SK-N-SH treated with all-trans-retinoic acid at 6 μM for 48 hours (cell line): ENCODE measurements around the gene TUSC7.

Source experiments
- ATAC-seq: fragments of 200-7000 bp; cut with Tn5 transposase; 3 replicates; pipeline ENCODE4 v1.9.1; 2020; ENCODE audit warnings: mild to moderate bottlenecking, moderate library complexity
- ARNTL ChIP-seq: fragments of 450-650 bp; formaldehyde crosslinking; IDR thresholded peaks from 2 replicates; pipeline ENCODE4 v1.5.0; 2020; ENCODE audit warnings: low read depth, mild to moderate bottlenecking, moderate library complexity, borderline replicate concordance
- BACH2 ChIP-seq: fragments of 250-450 bp; sonication (Bioruptor Pico); IDR thresholded peaks from 2 replicates; pipeline ENCODE4 v1.9.0; 2021; ENCODE audit warnings: mild to moderate bottlenecking, borderline replicate concordance
- CREB5 ChIP-seq: fragments of 250-450 bp; sonication (Bioruptor Pico); IDR thresholded peaks from 2 replicates; pipeline ENCODE4 v1.5.1; 2020; ENCODE audit warnings: low read depth, mild to moderate bottlenecking, moderate library complexity
- CSDC2 ChIP-seq: fragments of 250-450 bp; sonication (Bioruptor Pico); IDR thresholded peaks from 2 replicates; pipeline ENCODE4 v1.5.0; 2020; ENCODE audit warnings: mild to moderate bottlenecking, moderate library complexity
- CSRNP3 ChIP-seq: fragments of 250-450 bp; sonication (Bioruptor Pico); IDR thresholded peaks from 2 replicates; pipeline ENCODE4 v1.5.1; 2021; ENCODE audit warnings: mild to moderate bottlenecking, moderate library complexity
- ESRRG ChIP-seq: fragments of 250-450 bp; sonication (Bioruptor Pico); IDR thresholded peaks from 2 replicates; pipeline ENCODE4 v1.6.1; 2021; ENCODE audit warnings: mild to moderate bottlenecking
- GLIS3 ChIP-seq: fragments of 250-450 bp; sonication (Bioruptor Pico); IDR thresholded peaks from 2 replicates; pipeline ENCODE4 v1.5.0; 2020; ENCODE audit warnings: mild to moderate bottlenecking, moderate library complexity
- ISL1 ChIP-seq: fragments of 250-450 bp; sonication (Bioruptor Pico); IDR thresholded peaks from 2 replicates; pipeline ENCODE4 v2.1.2; 2022; ENCODE audit warnings: mild to moderate bottlenecking, moderate library complexity
- OSR1 ChIP-seq: fragments of 250-450 bp; sonication (Bioruptor Pico); IDR thresholded peaks from 2 replicates; pipeline ENCODE4 v1.8.0; 2022; ENCODE audit warnings: moderate library complexity, mild to moderate bottlenecking, inconsistent platforms
- RARB ChIP-seq: fragments of 250-450 bp; sonication (Bioruptor Pico); IDR thresholded peaks from 2 replicates; pipeline ENCODE4 v1.8.0; 2021; ENCODE audit warnings: mild to moderate bottlenecking, moderate library complexity
- TCF4 ChIP-seq: fragments of 250-450 bp; sonication (Bioruptor Pico); IDR thresholded peaks from 2 replicates; pipeline ENCODE4 v1.8.0; 2021; ENCODE audit warnings: mild to moderate bottlenecking, moderate library complexity, borderline replicate concordance
- TOX ChIP-seq: fragments of 250-450 bp; sonication (Bioruptor Pico); IDR thresholded peaks from 2 replicates; pipeline ENCODE4 v1.8.0; 2021; ENCODE audit warnings: mild to moderate bottlenecking, moderate library complexity, borderline replicate concordance
- TSHZ2 ChIP-seq: fragments of 250-450 bp; sonication (Bioruptor Pico); IDR thresholded peaks from 2 replicates; pipeline ENCODE4 v1.5.0; 2020; ENCODE audit warnings: mild to moderate bottlenecking, moderate library complexity
- ZFP3 ChIP-seq: fragments of 250-450 bp; sonication (Bioruptor Pico); IDR thresholded peaks from 2 replicates; pipeline ENCODE4 v1.5.0; 2020; ENCODE audit warnings: mild to moderate bottlenecking, moderate library complexity
- ZFP30 ChIP-seq: fragments of 450-650 bp; formaldehyde crosslinking; IDR thresholded peaks from 2 replicates; pipeline ENCODE4 v1.5.0; 2022; ENCODE audit warnings: mild to moderate bottlenecking, moderate library complexity
- ZNF565 ChIP-seq: fragments of 450-650 bp; formaldehyde crosslinking; conservative IDR thresholded peaks from 2 replicates; pipeline ENCODE4 v1.5.0; 2020; ENCODE audit warnings: low read depth, mild to moderate bottlenecking, moderate library complexity
- ZNF8 ChIP-seq: fragments of 450-650 bp; formaldehyde crosslinking; IDR thresholded peaks from 2 replicates; pipeline ENCODE4 v1.5.0; 2020; ENCODE audit warnings: mild to moderate bottlenecking, moderate library complexity
- TF ChIP-seq, protein P1 (sequence below): fragments of 250-450 bp; sonication (Bioruptor Pico); IDR thresholded peaks from 2 replicates; pipeline ENCODE4 v1.8.0; 2020; ENCODE audit warnings: mild to moderate bottlenecking, moderate library complexity, borderline replicate concordance

The TUSC7 gene

DNA sequence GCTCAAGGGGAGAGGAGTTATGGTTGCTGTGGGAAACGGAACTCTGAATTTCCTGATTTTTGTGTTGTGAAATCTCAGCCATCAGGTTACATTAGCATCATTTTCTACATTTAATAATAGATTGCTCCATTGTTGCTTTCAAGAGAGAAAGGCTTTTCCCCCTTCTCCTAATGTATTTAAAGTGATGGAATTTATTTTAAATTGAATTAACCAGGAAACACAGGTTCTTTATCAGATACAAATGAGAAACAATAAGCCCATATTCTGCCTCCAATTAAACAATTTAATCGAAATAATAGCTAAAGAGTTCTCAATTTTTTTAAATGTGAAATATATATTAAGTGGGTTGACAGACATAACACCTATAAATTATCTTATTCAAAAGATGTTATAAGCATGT lies 30.1 kb downstream of the TUSC7 start:
- TF ChIP-seq ZNF8 (no peak), TCF4 (CRISPR knock-in tag) (peak; percentile 56; the same call in 1 of the 2 replicates), ZFP3 (CRISPR knock-in tag) (no peak), CREB5 (CRISPR knock-in tag) (no peak), ZFP30 (CRISPR knock-in tag) (no peak), CSRNP3 (CRISPR knock-in tag) (no peak), ISL1 (CRISPR knock-in tag) (peak; percentile 92)
- TF ChIP-seq, all 23 proteins: peak for 2

DNA sequence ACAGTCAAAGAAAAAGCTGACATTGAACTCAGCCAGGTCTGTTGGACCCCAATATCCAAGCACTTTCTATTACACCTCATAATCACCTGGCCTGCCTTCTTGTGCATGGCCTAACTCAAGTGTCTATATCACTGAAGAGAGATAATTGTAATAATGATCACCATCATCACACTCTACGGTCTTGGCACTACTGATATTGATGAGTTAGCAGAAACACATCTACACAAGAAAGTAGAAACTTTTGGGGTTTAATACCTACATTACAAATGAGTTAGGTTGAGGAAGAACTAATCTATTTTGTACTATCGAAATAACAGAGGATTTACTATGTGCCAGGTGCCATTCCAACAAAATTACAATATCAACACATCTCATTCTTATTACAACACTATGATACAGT lies 30.7 kb downstream of the TUSC7 start:
- no peak for ATAC-seq

More for the DNA sequence above, 30.1 kb downstream of the TUSC7 start:
- no peak for ATAC-seq

DNA sequence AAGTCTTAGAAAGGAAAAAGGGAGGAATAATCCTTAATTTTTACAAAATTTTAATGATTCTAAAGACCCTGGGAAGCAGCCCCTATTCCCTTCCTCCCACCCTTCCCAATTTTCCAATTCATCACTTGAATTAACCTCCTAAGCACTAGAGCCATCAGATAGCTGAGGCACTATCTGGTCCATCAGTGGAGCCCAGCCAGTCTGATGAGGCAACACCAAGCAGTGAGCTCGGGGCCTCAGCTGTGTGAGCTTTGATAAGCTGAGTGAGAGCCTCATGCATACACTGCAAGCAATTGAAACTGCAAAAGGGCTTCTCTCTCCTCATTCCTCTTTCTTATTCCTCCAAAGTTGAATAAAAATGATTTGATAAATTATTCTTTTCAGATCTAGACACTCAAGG lies 31.9 kb downstream of the TUSC7 start:
- TF ChIP-seq ZFP3 (CRISPR knock-in tag) (no peak), OSR1 (no peak)
- no peak for ATAC-seq

More for the DNA sequence above, 30.7 kb downstream of the TUSC7 start:
- TF ChIP-seq ESRRG (CRISPR knock-in tag) (no peak), ZFP30 (CRISPR knock-in tag) (no peak), CREB5 (CRISPR knock-in tag) (no peak), TCF4 (CRISPR knock-in tag) (no peak), ISL1 (CRISPR knock-in tag) (no peak), TOX (CRISPR knock-in tag) (no peak), ZNF8 (no peak), ARNTL (CRISPR knock-in tag) (no peak), TSHZ2 (CRISPR knock-in tag) (no peak), ZNF565 (CRISPR knock-in tag) (no peak), GLIS3 (no peak)
- TF ChIP-seq, protein P1, sequence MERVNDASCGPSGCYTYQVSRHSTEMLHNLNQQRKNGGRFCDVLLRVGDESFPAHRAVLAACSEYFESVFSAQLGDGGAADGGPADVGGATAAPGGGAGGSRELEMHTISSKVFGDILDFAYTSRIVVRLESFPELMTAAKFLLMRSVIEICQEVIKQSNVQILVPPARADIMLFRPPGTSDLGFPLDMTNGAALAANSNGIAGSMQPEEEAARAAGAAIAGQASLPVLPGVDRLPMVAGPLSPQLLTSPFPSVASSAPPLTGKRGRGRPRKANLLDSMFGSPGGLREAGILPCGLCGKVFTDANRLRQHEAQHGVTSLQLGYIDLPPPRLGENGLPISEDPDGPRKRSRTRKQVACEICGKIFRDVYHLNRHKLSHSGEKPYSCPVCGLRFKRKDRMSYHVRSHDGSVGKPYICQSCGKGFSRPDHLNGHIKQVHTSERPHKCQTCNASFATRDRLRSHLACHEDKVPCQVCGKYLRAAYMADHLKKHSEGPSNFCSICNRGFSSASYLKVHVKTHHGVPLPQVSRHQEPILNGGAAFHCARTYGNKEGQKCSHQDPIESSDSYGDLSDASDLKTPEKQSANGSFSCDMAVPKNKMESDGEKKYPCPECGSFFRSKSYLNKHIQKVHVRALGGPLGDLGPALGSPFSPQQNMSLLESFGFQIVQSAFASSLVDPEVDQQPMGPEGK (CRISPR knock-in tag) = no peak
- TF ChIP-seq, all 23 proteins: peak for 0

DNA sequence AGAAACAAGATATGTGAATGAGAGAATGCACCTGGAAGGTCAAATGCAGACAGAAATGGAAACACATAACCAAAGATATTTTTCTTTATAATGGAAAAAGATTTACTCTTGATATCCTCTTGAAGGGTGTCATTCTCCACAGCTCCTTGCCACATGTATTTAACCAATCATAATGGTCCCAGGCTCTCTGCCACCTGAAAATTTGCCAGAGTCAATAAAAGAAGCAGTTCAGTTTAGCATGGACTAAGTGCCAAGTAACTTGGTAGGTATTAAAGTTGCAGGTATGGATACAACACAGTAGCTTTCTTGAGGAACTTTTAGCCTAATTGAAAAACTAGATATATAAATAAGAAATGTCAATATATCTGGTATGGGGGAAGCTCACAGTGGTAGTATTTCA lies 33.5 kb downstream of the TUSC7 start:
- ATAC-seq = no peak
- no peak for TF ChIP-seq CSRNP3 (CRISPR knock-in tag)
- TF ChIP-seq RARB (CRISPR knock-in tag) = no peak
- TF ChIP-seq BACH2 (CRISPR knock-in tag) = no peak
- no peak for TF ChIP-seq OSR1
- TF ChIP-seq TSHZ2 (CRISPR knock-in tag) = no peak
- no peak for TF ChIP-seq ZNF565 (CRISPR knock-in tag)
- TF ChIP-seq TCF4 (CRISPR knock-in tag) = no peak
- no peak for TF ChIP-seq ESRRG (CRISPR knock-in tag)
- no peak for TF ChIP-seq CSDC2
- no peak for TF ChIP-seq ZFP30 (CRISPR knock-in tag)
- no peak for TF ChIP-seq CREB5 (CRISPR knock-in tag)
